OCI-LY1 (cell line): ENCODE results near the gene ATF2.

Experiments used
- H2AFZ ChIP-seq: fragments of 200-600 bp; sonication (generic), shearing (Covaris generic); 2 replicates; pipeline ENCODE4 v1.6.0; 2014; ENCODE audit warnings: antibody characterized with exemption, mild to moderate bottlenecking, low read length
- H3F3A ChIP-seq: fragments of 200-600 bp; sonication (generic), shearing (Covaris generic); 2 replicates; pipeline ENCODE4 v1.6.0; 2014; ENCODE audit warnings: mild to moderate bottlenecking, antibody characterized with exemption, low read length, moderate library complexity; ENCODE audit not compliant: insufficient read depth
- H3K27ac ChIP-seq: fragments of 200-600 bp; sonication (generic); 2 replicates; pipeline ENCODE4 v1.5.1; 2014; ENCODE audit warnings: low read length, mixed run types, mild to moderate bottlenecking, low read depth; ENCODE audit not compliant: poor library complexity, severe bottlenecking
- H3K27me3 ChIP-seq: fragments of 200-600 bp; sonication (generic); 2 replicates; pipeline ENCODE4 v1.6.0; 2014; ENCODE audit warnings: antibody characterized with exemption, mild to moderate bottlenecking, low read length, moderate library complexity; ENCODE audit not compliant: insufficient read depth
- H3K36me3 ChIP-seq: fragments of 200-600 bp; sonication (generic); 2 replicates; pipeline ENCODE4 v1.6.1; 2014; ENCODE audit warnings: mild to moderate bottlenecking, antibody characterized with exemption, low read length, moderate library complexity, mixed read lengths; ENCODE audit not compliant: insufficient read depth
- H3K4me1 ChIP-seq: fragments of 200-600 bp; sonication (generic); 2 replicates; pipeline ENCODE4 v1.5.1; 2014; ENCODE audit warnings: mild to moderate bottlenecking, low read length, moderate library complexity; ENCODE audit not compliant: insufficient read depth, severe bottlenecking
- H3K4me2 ChIP-seq: fragments of 200-600 bp; sonication (generic), shearing (Covaris generic); 2 replicates; pipeline ENCODE4 v1.6.1; 2014; ENCODE audit warnings: low read length
- H3K4me3 ChIP-seq: fragments of 200-600 bp; sonication (generic); 2 replicates; pipeline ENCODE4 v1.5.1; 2014; ENCODE audit warnings: low read length, low read depth, mild to moderate bottlenecking, mixed read lengths; ENCODE audit not compliant: poor library complexity, severe bottlenecking
- H3K79me2 ChIP-seq: fragments of 200-600 bp; shearing (Covaris generic); 2 replicates; pipeline ENCODE4 v1.6.1; 2016; ENCODE audit warnings: mixed run types, low read length, mixed read lengths; ENCODE audit not compliant: insufficient read depth
- H3K9ac ChIP-seq: fragments of 200-600 bp; sonication (generic), shearing (Covaris generic); 2 replicates; pipeline ENCODE4 v1.6.1; 2014; ENCODE audit warnings: mild to moderate bottlenecking, low read length, mixed read lengths
- H3K9me2 ChIP-seq: fragments of 200-600 bp; sonication (generic), shearing (Covaris generic); 2 replicates; pipeline ENCODE4 v1.6.1; 2014; ENCODE audit warnings: low read depth, mild to moderate bottlenecking, low read length, mixed read lengths
- H3K9me3 ChIP-seq: fragments of 200-600 bp; shearing (Covaris generic); 2 replicates; pipeline ENCODE4 v1.6.1; 2014; ENCODE audit warnings: low read length, mixed read lengths
- H4K20me1 ChIP-seq: fragments of 200-600 bp; sonication (generic), shearing (Covaris generic); 2 replicates; pipeline ENCODE4 v1.6.0; 2016; ENCODE audit warnings: mild to moderate bottlenecking, low read length; ENCODE audit not compliant: insufficient read depth
- EZH2 ChIP-seq: fragments of 200-600 bp; sonication (generic), shearing (Covaris generic); IDR thresholded peaks from 2 replicates; pipeline ENCODE4 v1.8.0; 2017; ENCODE audit warnings: borderline replicate concordance, mixed run types, mild to moderate bottlenecking, antibody characterized with exemption, low read length, moderate library complexity, mixed read lengths
- TF ChIP-seq, protein P1 (sequence below): fragments of 200-600 bp; sonication (generic), shearing (Covaris generic); IDR thresholded peaks from 2 replicates; pipeline ENCODE4 v1.5.1; 2017; ENCODE audit warnings: mild to moderate bottlenecking, antibody characterized with exemption, low read length, moderate library complexity, mixed read lengths

The ATF2 gene

DNA sequence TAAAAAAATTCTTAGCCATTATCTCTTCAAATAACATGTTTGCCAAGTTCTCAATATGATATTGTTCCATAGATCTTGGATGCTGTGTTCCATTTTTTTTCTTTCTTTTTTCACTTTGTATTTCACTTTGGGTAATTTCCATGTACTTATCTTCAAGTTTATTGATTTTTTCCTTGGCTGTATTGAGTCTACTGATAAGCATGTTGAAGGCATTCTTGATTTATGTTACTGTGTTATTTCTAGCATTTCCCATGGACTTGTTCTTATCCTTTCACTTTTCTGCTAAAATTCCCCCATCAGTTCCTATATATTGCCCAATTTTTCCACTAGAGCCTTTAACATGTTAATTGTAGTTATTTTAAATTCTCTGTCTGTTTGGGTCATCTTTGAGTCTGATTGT, 112.0 kb downstream of the ATF2 start:
- Histone ChIP-seq H3K79me2 (no peaks in the 10 kb centered on the region), H3K4me1 (no peaks in the 10 kb centered on the region), H3F3A (no peaks in the 10 kb centered on the region), H3K4me2 (no peak overlapping the region), H4K20me1 (no peaks in the 10 kb centered on the region), H3K9ac (no peak overlapping the region), H3K9me3 (no peaks in the 10 kb centered on the region), H3K4me3 (no peak overlapping the region), H3K27ac (no peak overlapping the region), H3K36me3 (0 out of 2 replicates have a peak, but pooled peaks cover 4% of the 10 kb centered on the region), H3K27me3 (no peaks in the 10 kb centered on the region), H3K9me2 (no peaks in the 10 kb centered on the region), H2AFZ (no peak overlapping the region)
- TF ChIP-seq EZH2, result no peak
- TF ChIP-seq, protein P1, sequence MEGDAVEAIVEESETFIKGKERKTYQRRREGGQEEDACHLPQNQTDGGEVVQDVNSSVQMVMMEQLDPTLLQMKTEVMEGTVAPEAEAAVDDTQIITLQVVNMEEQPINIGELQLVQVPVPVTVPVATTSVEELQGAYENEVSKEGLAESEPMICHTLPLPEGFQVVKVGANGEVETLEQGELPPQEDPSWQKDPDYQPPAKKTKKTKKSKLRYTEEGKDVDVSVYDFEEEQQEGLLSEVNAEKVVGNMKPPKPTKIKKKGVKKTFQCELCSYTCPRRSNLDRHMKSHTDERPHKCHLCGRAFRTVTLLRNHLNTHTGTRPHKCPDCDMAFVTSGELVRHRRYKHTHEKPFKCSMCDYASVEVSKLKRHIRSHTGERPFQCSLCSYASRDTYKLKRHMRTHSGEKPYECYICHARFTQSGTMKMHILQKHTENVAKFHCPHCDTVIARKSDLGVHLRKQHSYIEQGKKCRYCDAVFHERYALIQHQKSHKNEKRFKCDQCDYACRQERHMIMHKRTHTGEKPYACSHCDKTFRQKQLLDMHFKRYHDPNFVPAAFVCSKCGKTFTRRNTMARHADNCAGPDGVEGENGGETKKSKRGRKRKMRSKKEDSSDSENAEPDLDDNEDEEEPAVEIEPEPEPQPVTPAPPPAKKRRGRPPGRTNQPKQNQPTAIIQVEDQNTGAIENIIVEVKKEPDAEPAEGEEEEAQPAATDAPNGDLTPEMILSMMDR, result no peak

DNA sequence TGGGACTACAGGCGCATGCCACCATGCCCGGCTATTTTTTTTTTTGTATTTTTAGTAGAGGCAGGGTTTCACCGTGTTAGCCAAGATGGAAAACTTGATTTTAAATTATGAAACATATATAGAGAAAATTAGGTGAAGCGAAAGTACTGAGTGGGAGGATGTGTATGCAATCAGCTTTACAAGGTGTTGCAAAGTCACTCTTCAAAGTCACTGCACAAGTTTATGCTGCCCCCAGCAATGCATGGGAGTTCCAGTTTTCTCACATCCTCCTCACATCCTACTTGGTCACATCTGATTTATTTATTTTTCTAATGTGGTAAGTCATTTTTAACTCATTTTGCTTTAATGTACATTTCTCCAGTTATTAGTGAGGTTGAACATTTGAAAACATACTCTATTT, 113.7 kb downstream of the ATF2 start:
- Histone ChIP-seq H3K4me3 (no peak overlapping the region), H2AFZ (no peak overlapping the region), H3K9ac (no peak overlapping the region), H3K27me3 (no peaks in the 10 kb centered on the region), H3K9me2 (no peaks in the 10 kb centered on the region), H3K9me3 (no peaks in the 10 kb centered on the region), H3K4me2 (no peak overlapping the region), H3F3A (no peaks in the 10 kb centered on the region), H3K79me2 (no peaks in the 10 kb centered on the region), H4K20me1 (no peaks in the 10 kb centered on the region), H3K4me1 (no peaks in the 10 kb centered on the region), H3K36me3 (0 out of 2 replicates have a peak, but pooled peaks cover 4% of the 10 kb centered on the region), H3K27ac (no peak overlapping the region)
- no peak for TF ChIP-seq EZH2
- TF ChIP-seq, protein P1, result no peak

DNA sequence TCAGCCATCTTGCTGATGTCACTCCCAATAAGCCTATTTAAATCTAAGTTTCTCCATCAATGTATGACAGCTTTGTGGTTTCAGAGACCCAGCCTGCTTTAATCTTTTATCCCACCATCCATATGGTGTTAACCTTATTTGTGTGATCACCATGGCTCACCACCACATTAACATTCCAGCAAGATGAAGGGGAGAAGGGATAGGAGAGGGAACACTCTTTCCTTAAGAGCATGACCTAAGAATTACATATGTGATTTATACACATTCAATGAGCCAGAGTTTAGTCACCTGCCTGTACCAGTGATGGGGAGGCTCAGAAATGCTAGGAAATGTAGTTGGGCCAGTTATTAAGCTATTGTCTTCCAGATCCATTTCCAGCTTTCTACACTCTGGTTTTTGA, 118.3 kb downstream of the ATF2 start:
- no peaks in the 10 kb centered on the region for H3K9me2 ChIP-seq
- no peaks in the 10 kb centered on the region for H3K36me3 ChIP-seq
- no peaks in the 10 kb centered on the region for H3K27me3 ChIP-seq
- no peak overlapping the region for H3K9ac ChIP-seq
- no peaks in the 10 kb centered on the region for H4K20me1 ChIP-seq
- no peak overlapping the region for H3K27ac ChIP-seq
- H2AFZ ChIP-seq, result no peak overlapping the region
- H3K79me2 ChIP-seq, result no peaks in the 10 kb centered on the region
- TF ChIP-seq, protein P1, result no peak
- no peak for TF ChIP-seq EZH2
- no peaks in the 10 kb centered on the region for H3F3A ChIP-seq
- no peaks in the 10 kb centered on the region for H3K9me3 ChIP-seq
- H3K4me3 ChIP-seq, result no peak overlapping the region
- no peaks in the 10 kb centered on the region for H3K4me1 ChIP-seq
- no peak overlapping the region for H3K4me2 ChIP-seq
